NCI-H2107 treated with DMSO at 0.1 percent for 48 hours (cell line): ENCODE results near the gene GAS5.
"Not testable (repeated sequence)": the region's sequence is repeated elsewhere in the genome, so short reads cannot be mapped to it uniquely, and the experiment has no call there.

Experiments used
- DNase-seq: peaks from one replicate; lab custom pipeline; 2025; ENCODE audit not compliant: unreplicated experiment; lab: John Stamatoyannopoulos, UW

The GAS5 gene

DNA sequence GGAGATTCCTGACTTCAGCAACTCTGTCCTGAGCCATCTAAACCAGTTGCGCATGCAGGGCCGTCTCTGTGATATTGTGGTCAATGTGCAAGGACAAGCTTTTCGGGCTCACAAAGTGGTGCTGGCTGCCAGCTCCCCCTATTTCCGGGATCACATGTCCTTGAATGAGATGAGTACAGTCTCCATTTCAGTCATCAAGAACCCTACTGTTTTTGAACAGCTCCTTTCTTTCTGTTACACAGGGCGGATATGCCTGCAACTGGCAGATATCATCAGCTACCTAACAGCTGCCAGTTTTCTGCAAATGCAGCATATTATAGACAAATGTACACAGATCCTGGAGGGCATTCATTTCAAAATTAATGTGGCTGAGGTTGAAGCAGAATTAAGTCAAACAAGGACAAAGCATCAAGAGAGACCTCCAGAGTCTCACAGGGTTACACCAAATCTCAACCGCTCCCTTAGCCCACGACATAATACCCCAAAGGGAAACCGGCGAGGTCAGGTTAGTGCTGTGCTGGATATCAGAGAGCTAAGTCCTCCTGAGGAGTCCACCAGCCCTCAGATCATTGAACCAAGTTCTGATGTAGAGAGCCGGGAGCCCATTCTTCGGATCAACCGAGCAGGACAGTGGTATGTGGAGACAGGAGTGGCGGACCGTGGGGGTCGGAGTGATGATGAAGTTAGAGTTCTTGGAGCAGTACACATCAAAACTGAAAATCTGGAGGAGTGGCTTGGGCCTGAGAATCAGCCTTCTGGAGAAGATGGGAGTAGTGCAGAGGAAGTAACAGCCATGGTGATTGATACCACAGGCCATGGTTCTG, 2.7 kb upstream of the GAS5 start:
- peak; percentile 30 for DNase-seq

DNA sequence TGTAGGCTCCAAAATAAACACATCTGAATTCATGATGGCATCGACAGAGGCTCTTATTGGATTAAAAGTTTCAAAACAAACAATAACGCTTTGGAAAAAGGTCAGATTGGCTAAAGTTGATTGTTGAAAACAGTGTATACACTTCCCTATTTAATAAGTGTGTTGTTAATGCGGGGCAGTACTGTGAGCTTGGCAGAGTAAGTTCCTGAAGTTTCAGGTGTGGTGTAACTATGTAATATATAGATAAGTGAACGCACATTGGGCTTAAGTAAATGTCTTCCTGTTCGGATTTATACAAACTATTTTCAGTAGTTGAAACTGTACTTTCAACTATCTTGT, 1.2 kb upstream of the GAS5 start:
- peak; percentile 72 for DNase-seq

- DNase-seq: peak; percentile 83
These were observed 654 bp upstream of the GAS5 start, which contains the start of gene ZBTB37 for GRCh38 chr1:173868266-173869020. Gene ZBTB37, plus strand, starts transcription at chr1:173868380. Its CDS starts 1,846 bp downstream, at chr1:173870226.

DNA sequence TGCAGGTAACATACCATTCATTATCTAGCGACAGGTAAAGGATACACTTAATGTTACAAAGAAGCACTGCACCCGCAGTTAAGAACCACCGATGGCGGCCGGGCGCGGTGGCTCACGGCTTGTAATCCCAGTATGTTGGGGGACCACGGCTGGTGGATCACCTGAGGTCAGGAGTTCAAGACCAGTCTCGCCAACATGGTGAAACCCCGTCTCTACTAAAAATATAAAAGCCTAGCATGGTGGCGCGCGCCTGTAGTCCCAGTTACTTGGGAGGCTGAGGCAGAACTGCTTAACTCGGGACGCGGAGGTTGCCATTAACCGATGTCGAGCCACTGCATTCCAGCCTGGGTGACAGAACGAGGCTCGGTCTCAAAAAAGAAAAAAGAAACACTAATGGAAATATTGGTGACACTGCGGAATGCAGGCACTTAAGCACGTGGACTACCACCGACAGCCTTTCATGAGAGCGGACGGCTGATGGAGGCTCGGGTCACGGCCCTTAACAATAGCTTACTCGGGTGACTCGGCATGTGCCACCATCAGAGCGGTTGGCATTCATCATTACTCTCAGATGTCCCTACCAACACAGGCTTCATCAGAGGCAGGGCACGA, 542 bp downstream of the GAS5 start:
- no peak for DNase-seq

GRCh38 chr1:173866413-173867115, 1.2 kb downstream of the GAS5 start:
- DNase-seq: no peak

DNA sequence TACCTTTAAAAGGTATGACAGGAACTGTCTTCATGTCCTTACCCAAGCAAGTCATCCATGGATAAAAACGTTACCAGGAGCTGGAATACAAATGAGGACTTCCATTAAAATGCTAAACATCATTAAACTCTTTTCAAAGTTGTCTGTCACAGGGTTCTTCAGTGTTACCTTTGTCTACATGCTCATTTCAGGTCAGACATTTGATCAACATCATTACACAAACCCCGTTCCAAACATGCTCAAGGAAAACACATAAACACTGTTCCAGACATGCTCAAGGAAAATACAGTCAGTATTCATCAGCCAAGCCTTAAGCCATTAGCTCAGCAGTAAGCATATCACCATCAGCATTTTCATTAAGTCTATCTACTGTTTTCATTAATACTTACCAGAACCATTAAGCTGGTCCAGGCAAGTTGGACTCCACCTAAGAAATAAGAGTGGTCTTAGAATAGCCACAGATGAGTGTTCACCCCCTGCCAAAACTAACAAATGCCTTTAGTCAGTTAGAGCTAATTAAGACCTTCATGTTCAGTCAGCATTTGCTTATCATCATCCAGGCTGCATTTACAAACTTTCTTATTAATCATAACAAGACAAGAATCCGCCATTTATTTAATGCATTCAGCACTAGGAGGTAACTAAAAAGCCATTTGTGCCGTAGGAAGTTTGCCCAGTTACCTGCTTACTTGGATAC, 2.2 kb downstream of the GAS5 start:
- no peak for DNase-seq

DNA sequence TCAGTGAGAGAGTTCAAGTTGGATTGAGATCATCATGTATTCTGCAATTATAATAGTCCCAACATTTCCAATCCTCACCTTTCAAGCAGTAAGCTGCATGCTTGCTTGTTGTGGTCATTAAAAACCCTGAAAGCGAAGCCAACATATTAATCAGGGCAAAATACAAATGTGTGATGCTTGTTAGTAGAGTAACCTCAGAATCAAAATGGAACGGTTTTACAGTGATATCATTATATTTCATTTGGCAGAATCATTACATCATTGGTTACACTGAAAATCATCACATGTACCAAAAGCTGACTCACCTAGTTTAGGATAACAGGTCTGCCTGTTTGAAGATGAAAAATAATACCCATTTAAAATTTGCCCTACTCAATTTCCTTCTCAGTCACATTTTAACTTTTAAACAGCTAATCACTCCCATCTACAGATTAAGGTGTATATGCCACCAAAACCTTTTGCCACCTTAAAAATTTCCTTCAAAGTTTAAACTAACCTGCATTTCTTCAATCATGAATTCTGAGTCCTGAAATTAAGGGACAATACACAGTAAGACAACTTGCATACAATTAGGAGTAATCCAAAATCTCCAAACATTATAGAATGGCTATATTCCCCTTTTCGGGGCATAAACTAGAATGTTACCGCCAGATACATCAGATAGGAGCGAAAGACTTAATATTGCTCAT, 3.5 kb downstream of the GAS5 start:
- no peak for DNase-seq

DNA sequence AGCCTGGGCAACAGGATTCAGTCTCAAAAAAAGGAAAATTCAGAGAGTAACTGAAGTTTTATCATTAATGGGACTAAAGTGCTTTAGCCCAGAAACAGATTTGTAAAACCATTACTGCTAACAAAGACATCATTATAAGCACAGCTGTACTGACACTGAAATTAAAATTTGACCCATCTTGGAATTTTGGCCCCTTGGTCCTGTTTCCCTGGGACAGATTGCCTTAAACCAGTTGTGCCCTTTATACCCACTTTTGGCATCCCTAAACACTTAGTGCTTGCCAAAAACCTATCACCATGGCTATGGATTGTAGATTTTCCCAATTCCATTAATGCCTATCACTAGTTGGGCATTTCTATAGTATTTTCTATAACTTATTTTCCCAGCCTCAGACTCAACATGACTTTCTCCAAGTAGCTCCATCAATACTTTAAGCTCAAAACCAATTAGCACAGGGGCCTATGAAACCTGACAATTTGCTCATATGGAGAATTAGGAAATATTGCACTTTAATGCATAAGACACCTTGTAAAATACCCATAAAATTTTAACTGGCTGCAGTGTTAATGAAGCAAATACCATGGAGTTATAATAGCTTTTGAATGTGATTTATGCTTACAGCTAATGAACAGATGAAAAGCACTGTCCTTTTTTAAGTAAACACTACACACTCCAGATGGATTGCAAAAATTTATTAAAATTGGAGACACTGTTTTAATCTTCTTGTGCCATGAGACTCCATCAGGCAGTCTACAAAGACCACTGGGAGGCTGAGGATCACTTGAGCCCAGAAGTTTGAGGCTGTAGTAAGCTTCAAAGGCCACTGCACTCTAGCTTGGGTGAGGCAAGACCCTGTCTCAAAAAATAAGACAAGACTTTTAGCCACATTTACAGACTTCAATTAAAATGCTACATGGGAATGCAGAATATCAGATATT, 4.3 kb downstream of the GAS5 start:
- DNase-seq: no peak

DNA sequence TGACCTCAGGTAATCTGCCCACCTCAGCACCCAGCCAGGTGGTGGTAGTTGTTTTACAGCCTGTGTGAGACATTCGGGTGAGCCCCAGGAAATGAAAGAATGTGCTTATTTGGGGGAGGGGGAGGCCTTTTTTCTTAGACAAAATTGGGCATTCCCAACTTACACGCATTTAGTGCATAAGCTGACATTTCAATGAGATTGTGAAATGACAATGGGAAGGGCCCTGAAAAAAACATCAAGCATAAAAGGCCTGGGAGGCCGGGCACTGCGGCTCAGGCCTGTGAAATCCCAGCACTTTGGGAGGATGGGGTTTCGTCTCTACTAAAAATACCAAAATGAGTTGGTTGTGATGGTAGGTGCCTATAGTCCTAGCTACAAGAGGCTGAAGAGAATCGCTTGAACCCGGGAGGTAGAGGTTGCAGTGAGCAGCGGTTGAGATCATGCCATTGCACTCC, 5.0 kb downstream of the GAS5 start:
- DNase-seq: no peak

GRCh38 chr1:173862146-173862768, 5.5 kb downstream of the GAS5 start:
- not testable (repeated sequence) for DNase-seq

GRCh38 chr1:173861731-173862145, 6.1 kb downstream of the GAS5 start:
- DNase-seq: no peak

DNA sequence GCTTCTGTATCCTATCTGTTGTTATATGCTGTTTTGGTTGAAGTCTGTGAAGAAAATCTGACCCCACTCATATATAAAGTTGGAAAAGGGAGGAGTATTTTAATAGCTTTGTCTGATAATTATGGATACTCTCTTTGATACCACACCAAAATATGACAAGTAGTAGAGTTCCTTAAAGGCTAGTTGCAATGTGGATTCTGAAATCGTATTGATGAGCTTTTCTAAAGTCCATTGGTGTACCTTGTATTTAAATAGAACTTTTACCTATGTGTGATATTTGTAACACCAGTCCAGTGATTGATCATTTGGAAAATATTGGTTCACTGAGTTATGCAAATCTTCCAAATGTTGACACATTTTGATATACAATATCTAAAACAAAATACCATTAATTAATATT, 7.7 kb downstream of the GAS5 start:
- no peak for DNase-seq

- DNase-seq: not testable (repeated sequence)
These were observed 8.2 kb downstream of the GAS5 start for GRCh38 chr1:173859547-173859946.

GRCh38 chr1:173857363-173857917, 10.3 kb downstream of the GAS5 start:
- DNase-seq: no peak

DNA sequence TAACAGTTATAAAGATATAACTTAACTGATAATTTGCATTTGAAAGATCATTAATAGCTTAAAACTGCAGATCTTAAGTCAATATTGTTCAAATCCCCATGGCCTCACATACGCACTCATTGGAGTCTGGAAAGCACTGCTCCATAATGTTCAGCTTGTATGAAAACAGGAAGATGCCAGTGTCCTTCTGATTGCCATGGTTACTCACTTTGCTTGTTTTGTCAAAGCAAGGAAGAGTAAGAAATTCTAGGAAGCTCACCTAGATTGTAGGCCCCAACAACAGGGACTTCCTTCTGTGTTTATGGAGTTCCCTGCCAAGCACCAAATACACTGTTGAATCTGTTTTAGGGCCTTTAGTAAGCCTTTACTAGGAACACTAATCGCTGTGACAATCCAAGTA, 10.9 kb downstream of the GAS5 start:
- no peak for DNase-seq

DNA sequence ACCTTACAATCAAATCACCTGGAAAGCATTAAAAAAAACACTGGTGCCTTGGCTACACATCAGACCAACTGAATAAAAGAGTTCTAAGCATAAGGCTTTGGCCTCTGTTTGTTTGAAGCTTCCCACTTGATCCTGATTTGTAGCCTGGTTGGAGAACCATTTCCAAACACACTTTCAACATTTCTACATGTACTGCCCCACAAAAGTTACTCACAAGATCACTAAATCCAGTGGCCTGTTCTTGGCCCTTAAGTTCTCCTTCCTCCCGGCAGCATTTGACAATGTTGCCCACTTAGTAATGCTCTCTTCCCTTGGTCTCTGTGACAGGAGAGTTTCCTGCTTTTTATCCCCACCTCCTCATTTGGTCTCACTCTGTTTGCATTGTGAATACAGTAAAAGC, 11.8 kb downstream of the GAS5 start:
- DNase-seq: no peak

DNA sequence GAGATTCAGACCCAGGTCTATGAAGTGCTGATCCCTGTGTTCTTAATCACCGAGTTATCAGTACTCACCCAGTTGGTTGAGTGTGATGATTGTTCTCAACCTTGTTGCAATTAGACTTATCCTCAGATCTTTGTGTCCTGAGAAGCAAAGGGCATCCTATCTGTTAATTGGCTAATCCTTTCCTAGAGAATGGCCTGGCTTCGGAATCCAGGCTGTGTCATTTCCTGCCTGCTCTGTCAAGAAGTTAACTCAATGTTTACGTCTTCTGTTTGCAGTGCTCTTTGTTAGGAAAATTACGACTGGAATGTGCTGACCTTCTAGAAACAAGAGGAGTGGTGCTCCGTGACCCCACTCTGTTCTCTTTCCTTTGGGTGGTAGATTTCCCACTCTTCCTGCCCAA, 14.7 kb downstream of the GAS5 start:
- DNase-seq: no peak

GRCh38 chr1:173852105-173852504, 15.7 kb downstream of the GAS5 start:
- DNase-seq: no peak
